ENCODE measurements around the gene LAMA4. TPM values are rescaled to one million over a fixed set of nuclear protein-coding genes. Genes with fewer than 3 reads are reported as not detected.
A peak's percentile ranks its signal among the peaks of the same experiment; 100 is the strongest.

Gene LAMA4
- total RNA-seq, 1 experiment from 2014 or later, result 11.9 TPM

DNA sequence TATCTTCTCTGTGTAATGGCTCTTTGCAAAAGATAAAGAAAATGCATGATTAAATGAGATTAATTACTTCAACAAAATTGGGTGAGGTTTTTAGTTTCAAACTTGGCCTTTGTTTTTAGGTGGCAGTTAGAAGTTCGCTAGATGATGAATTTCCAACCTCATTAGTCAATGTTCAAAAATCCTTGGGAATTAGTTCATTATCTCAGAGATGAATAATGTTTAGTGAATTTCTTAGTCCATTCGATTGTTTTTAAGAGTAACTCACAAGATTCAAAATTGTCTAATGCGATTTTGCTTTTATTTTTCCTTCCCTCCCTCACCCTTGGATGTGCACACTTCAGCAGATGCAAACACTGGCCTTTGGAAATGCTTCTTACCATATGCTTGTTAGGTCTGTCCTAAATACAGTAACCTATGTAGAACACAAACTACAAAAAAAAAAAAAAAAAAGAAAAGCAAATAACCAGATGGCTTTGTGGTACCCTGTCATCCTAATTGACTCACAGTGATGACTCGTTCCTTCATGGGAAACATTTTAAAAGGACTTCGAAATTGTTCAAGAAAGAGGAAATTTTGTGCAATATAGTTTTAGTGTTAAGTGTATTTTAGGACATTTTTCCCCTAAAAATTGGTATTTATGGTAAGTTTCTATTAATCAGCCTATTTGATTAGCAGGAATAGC lies 100.3 kb downstream of the LAMA4 start:
- TF ChIP-seq, protein P1, sequence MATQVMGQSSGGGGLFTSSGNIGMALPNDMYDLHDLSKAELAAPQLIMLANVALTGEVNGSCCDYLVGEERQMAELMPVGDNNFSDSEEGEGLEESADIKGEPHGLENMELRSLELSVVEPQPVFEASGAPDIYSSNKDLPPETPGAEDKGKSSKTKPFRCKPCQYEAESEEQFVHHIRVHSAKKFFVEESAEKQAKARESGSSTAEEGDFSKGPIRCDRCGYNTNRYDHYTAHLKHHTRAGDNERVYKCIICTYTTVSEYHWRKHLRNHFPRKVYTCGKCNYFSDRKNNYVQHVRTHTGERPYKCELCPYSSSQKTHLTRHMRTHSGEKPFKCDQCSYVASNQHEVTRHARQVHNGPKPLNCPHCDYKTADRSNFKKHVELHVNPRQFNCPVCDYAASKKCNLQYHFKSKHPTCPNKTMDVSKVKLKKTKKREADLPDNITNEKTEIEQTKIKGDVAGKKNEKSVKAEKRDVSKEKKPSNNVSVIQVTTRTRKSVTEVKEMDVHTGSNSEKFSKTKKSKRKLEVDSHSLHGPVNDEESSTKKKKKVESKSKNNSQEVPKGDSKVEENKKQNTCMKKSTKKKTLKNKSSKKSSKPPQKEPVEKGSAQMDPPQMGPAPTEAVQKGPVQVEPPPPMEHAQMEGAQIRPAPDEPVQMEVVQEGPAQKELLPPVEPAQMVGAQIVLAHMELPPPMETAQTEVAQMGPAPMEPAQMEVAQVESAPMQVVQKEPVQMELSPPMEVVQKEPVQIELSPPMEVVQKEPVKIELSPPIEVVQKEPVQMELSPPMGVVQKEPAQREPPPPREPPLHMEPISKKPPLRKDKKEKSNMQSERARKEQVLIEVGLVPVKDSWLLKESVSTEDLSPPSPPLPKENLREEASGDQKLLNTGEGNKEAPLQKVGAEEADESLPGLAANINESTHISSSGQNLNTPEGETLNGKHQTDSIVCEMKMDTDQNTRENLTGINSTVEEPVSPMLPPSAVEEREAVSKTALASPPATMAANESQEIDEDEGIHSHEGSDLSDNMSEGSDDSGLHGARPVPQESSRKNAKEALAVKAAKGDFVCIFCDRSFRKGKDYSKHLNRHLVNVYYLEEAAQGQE (IDR thresholded peaks at IDR 0.05; ENCODE audit: insufficient read depth in 1 of 2, low read depth in 2 of 2, low read length in 1 of 2), result no peak
- TF ChIP-seq TCF7L2 (IDR thresholded peaks at IDR 0.05; ENCODE audit: low read depth, low read length) (no peak), SIN3A (IDR thresholded peaks at IDR 0.05; ENCODE audit: borderline replicate concordance, insufficient read depth, low read depth, low read length) (no peak), POLR2AphosphoS5 (IDR thresholded peaks at IDR 0.05; ENCODE audit: low read depth, low read length) (no peak)
- TF ChIP-seq, protein P2, sequence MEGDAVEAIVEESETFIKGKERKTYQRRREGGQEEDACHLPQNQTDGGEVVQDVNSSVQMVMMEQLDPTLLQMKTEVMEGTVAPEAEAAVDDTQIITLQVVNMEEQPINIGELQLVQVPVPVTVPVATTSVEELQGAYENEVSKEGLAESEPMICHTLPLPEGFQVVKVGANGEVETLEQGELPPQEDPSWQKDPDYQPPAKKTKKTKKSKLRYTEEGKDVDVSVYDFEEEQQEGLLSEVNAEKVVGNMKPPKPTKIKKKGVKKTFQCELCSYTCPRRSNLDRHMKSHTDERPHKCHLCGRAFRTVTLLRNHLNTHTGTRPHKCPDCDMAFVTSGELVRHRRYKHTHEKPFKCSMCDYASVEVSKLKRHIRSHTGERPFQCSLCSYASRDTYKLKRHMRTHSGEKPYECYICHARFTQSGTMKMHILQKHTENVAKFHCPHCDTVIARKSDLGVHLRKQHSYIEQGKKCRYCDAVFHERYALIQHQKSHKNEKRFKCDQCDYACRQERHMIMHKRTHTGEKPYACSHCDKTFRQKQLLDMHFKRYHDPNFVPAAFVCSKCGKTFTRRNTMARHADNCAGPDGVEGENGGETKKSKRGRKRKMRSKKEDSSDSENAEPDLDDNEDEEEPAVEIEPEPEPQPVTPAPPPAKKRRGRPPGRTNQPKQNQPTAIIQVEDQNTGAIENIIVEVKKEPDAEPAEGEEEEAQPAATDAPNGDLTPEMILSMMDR (IDR thresholded peaks at IDR 0.05), result no peak
- H3K27ac ChIP-seq (ENCODE audit: low read length), result no peak overlapping the region
- ATAC-seq (no peak), DNase-seq (ENCODE audit: low read depth, low spot score) (peak; percentile 22)
- no TSS peak for BruUV-seq (replicated peaks)
- POLR2A ChIA-PET, result interaction anchor here (0.6 kb wide), 1 partner anchor 15 kb away, joined by 5 read pairs; no protein-coding TSS in a partner anchor
- H3K4me3 ChIP-seq (ENCODE audit: low read depth in 2 of 2, low read length in 2 of 2), result no peak overlapping the region
- H3K36me3 ChIP-seq (ENCODE audit: control insufficient read depth, insufficient read depth, low read length), result no peaks in the 10 kb centered on the region
- in situ Hi-C loops (cut with HindIII; ENCODE audit: low pct_unique_long_range_greater_than_20kb, low sequenced_read_pairs), result no loop called here
- H3K4me1 ChIP-seq (ENCODE audit: control insufficient read depth, insufficient read depth, low read length), result no peaks in the 10 kb centered on the region
- CTCF ChIA-PET, result interaction anchor here (0.6 to 1.4 kb wide), 2 partner anchors 9 to 156 kb away, joined by 3 to 9 read pairs; no protein-coding TSS in a partner anchor
- H3K9me3 ChIP-seq (ENCODE audit: control insufficient read depth, insufficient read depth, low read depth, low read length), result no peaks in the 10 kb centered on the region
- intact Hi-C loops (cut with micrococcal nuclease; ENCODE audit: unreplicated experiment), result no loop called here
- no peaks in the 10 kb centered on the region; the same call in 1 of the 2 replicates for H3K27me3 ChIP-seq (ENCODE audit: control insufficient read depth, insufficient read depth, low read length)

DNA sequence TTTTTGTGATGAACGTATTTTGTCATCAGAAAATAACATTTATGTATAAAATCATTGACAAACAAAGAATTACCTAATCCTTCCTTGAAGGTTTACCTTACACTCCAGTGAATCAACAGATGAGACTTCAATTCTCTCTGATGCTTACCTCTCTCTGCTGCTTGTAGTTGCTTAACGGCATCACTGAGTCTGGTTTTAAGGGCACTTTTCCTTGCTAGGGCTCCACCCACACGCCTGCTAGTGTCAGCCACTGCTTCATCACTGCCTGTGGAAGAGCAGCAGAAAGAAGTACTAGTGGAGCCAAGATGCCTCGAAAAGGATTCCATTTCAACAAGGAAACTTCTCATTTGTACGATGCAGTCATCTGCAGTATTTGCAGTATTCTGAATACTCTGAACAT lies 104.0 kb downstream of the LAMA4 start:
- Histone ChIP-seq H3K4me3 (ENCODE audit: low read depth in 2 of 2, low read length in 2 of 2) (no peak overlapping the region), H3K27me3 (ENCODE audit: control insufficient read depth, insufficient read depth, low read length) (no peaks in the 10 kb centered on the region), H3K9me3 (ENCODE audit: control insufficient read depth, insufficient read depth, low read depth, low read length) (no peaks in the 10 kb centered on the region), H3K27ac (ENCODE audit: low read length) (no peak overlapping the region), H3K36me3 (ENCODE audit: control insufficient read depth, insufficient read depth, low read length) (no peaks in the 10 kb centered on the region), H3K4me1 (ENCODE audit: control insufficient read depth, insufficient read depth, low read length) (no peaks in the 10 kb centered on the region)
- peak; percentile 51; the same call in 1 of the 2 replicates for ATAC-seq
- no peak for DNase-seq (ENCODE audit: low read depth, low spot score)
- POLR2A ChIA-PET, result no interaction called here
- in situ Hi-C loops (cut with HindIII; ENCODE audit: low pct_unique_long_range_greater_than_20kb, low sequenced_read_pairs), result no loop called here
- CTCF ChIA-PET, result no interaction called here
- intact Hi-C loops (cut with micrococcal nuclease; ENCODE audit: unreplicated experiment), result no loop called here
- TF ChIP-seq, protein P1 (IDR thresholded peaks at IDR 0.05; ENCODE audit: insufficient read depth in 1 of 2, low read depth in 2 of 2, low read length in 1 of 2), result no peak
- TF ChIP-seq, protein P2 (IDR thresholded peaks at IDR 0.05), result no peak
- TF ChIP-seq TCF7L2 (IDR thresholded peaks at IDR 0.05; ENCODE audit: low read depth, low read length) (no peak), POLR2AphosphoS5 (IDR thresholded peaks at IDR 0.05; ENCODE audit: low read depth, low read length) (no peak), SIN3A (IDR thresholded peaks at IDR 0.05; ENCODE audit: borderline replicate concordance, insufficient read depth, low read depth, low read length) (no peak)
- no TSS peak for BruUV-seq (replicated peaks)

Data from Panc1 (cell line).